ENCODE results near the gene CD7.

CD7 gene

GRCh38 chr17:82277851-82278250 lies 39.6 kb downstream of the CD7 start:
- DNase-seq: no peak

GRCh38 chr17:82276938-82277337 lies 40.5 kb downstream of the CD7 start:
- DNase-seq: no peak

- no peak for DNase-seq
Observed at GRCh38 chr17:82275326-82275725, 42.1 kb downstream of the CD7 start.

GRCh38 chr17:82274134-82275020 lies 43.0 kb downstream of the CD7 start:
- no peak for DNase-seq

GRCh38 chr17:82273327-82274133 lies 43.9 kb downstream of the CD7 start, which contains the start of gene CSNK1D:
Gene CSNK1D, minus strand, starts transcription at chr17:82273700. Its CDS starts 319 bp downstream, at chr17:82273381.
- DNase-seq: no peak

- DNase-seq: no peak
Observed at GRCh38 chr17:82272495-82273326, 44.7 kb downstream of the CD7 start.

- no peak for DNase-seq
Observed at GRCh38 chr17:82271401-82271800, 46.0 kb downstream of the CD7 start.

GRCh38 chr17:82270651-82271050 lies 46.8 kb downstream of the CD7 start:
- no peak for DNase-seq

- DNase-seq: no peak
Observed at GRCh38 chr17:82269882-82270500, 47.4 kb downstream of the CD7 start.

- no peak for DNase-seq
Observed at GRCh38 chr17:82269138-82269881, 48.1 kb downstream of the CD7 start.

GRCh38 chr17:82267575-82268379 lies 49.6 kb downstream of the CD7 start:
- no peak for DNase-seq

- no peak for DNase-seq
Observed at GRCh38 chr17:82266142-82266541, 51.3 kb downstream of the CD7 start.

All from NCI-H524 treated with DMSO at 0.1 percent for 48 hours (cell line).